ENCODE results near the gene TOP2A.

Gene TOP2A

DNA sequence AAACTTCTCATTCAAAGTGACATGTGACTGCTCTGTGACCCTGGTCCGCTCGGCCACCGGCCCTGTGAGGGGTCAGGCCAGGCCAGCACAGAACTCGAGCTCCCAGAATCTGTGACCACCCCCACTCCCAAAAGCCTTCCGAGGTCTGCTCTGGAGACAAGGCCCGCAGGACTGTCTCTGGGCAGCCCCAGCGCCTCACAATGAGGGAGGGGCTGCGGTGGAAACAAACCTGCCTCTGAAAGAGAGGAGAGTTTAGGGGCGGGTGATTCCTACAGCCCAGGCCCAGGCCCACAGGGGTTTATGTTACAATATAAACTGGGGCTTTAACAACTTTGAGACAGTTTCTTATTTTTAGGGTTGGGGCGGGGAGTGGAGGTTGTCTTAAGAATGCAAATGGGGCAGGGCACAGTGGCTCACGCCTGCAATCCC lies 45.4 kb upstream of the TOP2A start:
- CTCF ChIA-PET = interaction anchor here (1.8 kb wide), 1 partner anchor 13 kb away, joined by 9 read pairs; no protein-coding TSS in a partner anchor
- no peak for DNase-seq (ENCODE audit: extremely low spot score)
- POLR2A ChIA-PET = no interaction called here
- TF ChIP-seq ARNT (IDR thresholded peaks at IDR 0.05) = no peak
- TF ChIP-seq ZNF384 (IDR thresholded peaks at IDR 0.05) = no peak
- no peak for TF ChIP-seq LEF1 (IDR thresholded peaks at IDR 0.05; ENCODE audit: borderline replicate concordance)
- TF ChIP-seq SP1 (IDR thresholded peaks at IDR 0.05) = no peak

GRCh38 chr17:40462343-40463121 lies 44.8 kb upstream of the TOP2A start:
- DNase-seq (ENCODE audit: extremely low spot score) = no peak
- TF ChIP-seq SP1 (IDR thresholded peaks at IDR 0.05) (no peak), L3MBTL2 (conservative IDR thresholded peaks at IDR 0.05) (no peak), NFRKB (IDR thresholded peaks at IDR 0.05) (no peak), ARNT (IDR thresholded peaks at IDR 0.05) (no peak), FOXK2 (IDR thresholded peaks at IDR 0.05) (no peak), HDGF (IDR thresholded peaks at IDR 0.05; ENCODE audit: borderline replicate concordance) (no peak), TARDBP (IDR thresholded peaks at IDR 0.05) (no peak), ZNF384 (IDR thresholded peaks at IDR 0.05) (no peak), SUZ12 (IDR thresholded peaks at IDR 0.05) (no peak), CTBP1 (IDR thresholded peaks at IDR 0.05; ENCODE audit: borderline replicate concordance) (no peak), FOXA1 (IDR thresholded peaks at IDR 0.05) (no peak)
- POLR2A ChIA-PET = no interaction called here
- CTCF ChIA-PET = no interaction called here

GRCh38 chr17:40461732-40462342 lies 44.1 kb upstream of the TOP2A start:
- DNase-seq (ENCODE audit: extremely low spot score) = no peak
- ChIA-PET CTCF (no interaction called here), POLR2A (no interaction called here)
- TF ChIP-seq SUZ12 (IDR thresholded peaks at IDR 0.05) (no peak), TARDBP (IDR thresholded peaks at IDR 0.05) (no peak), FOXA1 (IDR thresholded peaks at IDR 0.05) (no peak), FOXM1 (IDR thresholded peaks at IDR 0.05; ENCODE audit: borderline replicate concordance) (no peak)

GRCh38 chr17:40460968-40461731 lies 43.5 kb upstream of the TOP2A start:
- no peak for TF ChIP-seq FOXA1 (IDR thresholded peaks at IDR 0.05)
- no peak for TF ChIP-seq L3MBTL2 (conservative IDR thresholded peaks at IDR 0.05)
- TF ChIP-seq FOXK2 (IDR thresholded peaks at IDR 0.05) = no peak
- TF ChIP-seq ELF4 (IDR thresholded peaks at IDR 0.05) = no peak
- no peak for TF ChIP-seq SP1 (IDR thresholded peaks at IDR 0.05)
- no peak for TF ChIP-seq SUZ12 (IDR thresholded peaks at IDR 0.05)
- TF ChIP-seq NFRKB (IDR thresholded peaks at IDR 0.05) = no peak
- TF ChIP-seq FOXM1 (IDR thresholded peaks at IDR 0.05; ENCODE audit: borderline replicate concordance) = no peak
- TF ChIP-seq TARDBP (IDR thresholded peaks at IDR 0.05) = no peak
- TF ChIP-seq, protein P1, sequence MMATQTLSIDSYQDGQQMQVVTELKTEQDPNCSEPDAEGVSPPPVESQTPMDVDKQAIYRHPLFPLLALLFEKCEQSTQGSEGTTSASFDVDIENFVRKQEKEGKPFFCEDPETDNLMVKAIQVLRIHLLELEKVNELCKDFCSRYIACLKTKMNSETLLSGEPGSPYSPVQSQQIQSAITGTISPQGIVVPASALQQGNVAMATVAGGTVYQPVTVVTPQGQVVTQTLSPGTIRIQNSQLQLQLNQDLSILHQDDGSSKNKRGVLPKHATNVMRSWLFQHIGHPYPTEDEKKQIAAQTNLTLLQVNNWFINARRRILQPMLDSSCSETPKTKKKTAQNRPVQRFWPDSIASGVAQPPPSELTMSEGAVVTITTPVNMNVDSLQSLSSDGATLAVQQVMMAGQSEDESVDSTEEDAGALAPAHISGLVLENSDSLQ (IDR thresholded peaks at IDR 0.05) = no peak
- ChIA-PET CTCF (interaction anchor here (2.3 kb wide), 1 partner anchor 15 kb away, joined by 10 read pairs; no protein-coding TSS in a partner anchor), POLR2A (interaction anchor here (1.5 kb wide), 1 partner anchor 17 kb away, joined by 4 read pairs; the partner anchor contains the start of gene IGFBP4)
- no peak for DNase-seq (ENCODE audit: extremely low spot score)

- DNase-seq (ENCODE audit: extremely low spot score) = no peak
- ChIA-PET CTCF (interaction anchor here (2.3 kb wide), 1 partner anchor 16 kb away, joined by 10 read pairs; no protein-coding TSS in a partner anchor), POLR2A (interaction anchor here (1.5 kb wide), 1 partner anchor 17 kb away, joined by 4 read pairs; the partner anchor contains the start of gene IGFBP4)
- TF ChIP-seq L3MBTL2 (conservative IDR thresholded peaks at IDR 0.05) (no peak), SUZ12 (IDR thresholded peaks at IDR 0.05) (no peak), LEF1 (IDR thresholded peaks at IDR 0.05; ENCODE audit: borderline replicate concordance) (no peak), CTBP1 (IDR thresholded peaks at IDR 0.05; ENCODE audit: borderline replicate concordance) (no peak), NFRKB (IDR thresholded peaks at IDR 0.05) (no peak), TARDBP (IDR thresholded peaks at IDR 0.05) (no peak), FOXA1 (IDR thresholded peaks at IDR 0.05) (no peak), FOXM1 (IDR thresholded peaks at IDR 0.05; ENCODE audit: borderline replicate concordance) (no peak), FOXK2 (IDR thresholded peaks at IDR 0.05) (no peak), BHLHE40 (IDR thresholded peaks at IDR 0.05; ENCODE audit: borderline replicate concordance) (no peak), ELF4 (IDR thresholded peaks at IDR 0.05) (no peak), ZNF384 (IDR thresholded peaks at IDR 0.05) (no peak), ARNT (IDR thresholded peaks at IDR 0.05) (no peak), SP1 (IDR thresholded peaks at IDR 0.05) (no peak)
- TF ChIP-seq, protein P1 (IDR thresholded peaks at IDR 0.05) = no peak
Measured at GRCh38 chr17:40460604-40460967, 42.9 kb upstream of the TOP2A start.

Measured in HEK293T (cell line).